Suppressor macrophage treated with lipopolysaccharide for 4 hours (primary cell): ENCODE data around the gene KAZN.

Experiments
- DNase-seq: peaks from one replicate; pipeline ENCODE4 v3.0.0-alpha.2; 2020

KAZN gene

GRCh38 chr1:14804626-14805025 lies 206.1 kb downstream of the KAZN start:
- peak; percentile 46 for DNase-seq

- no peak for DNase-seq
Observed at GRCh38 chr1:14806772-14807171, 208.3 kb downstream of the KAZN start.

GRCh38 chr1:14808768-14809167 lies 210.3 kb downstream of the KAZN start:
- no peak for DNase-seq

GRCh38 chr1:14809191-14809981 lies 210.9 kb downstream of the KAZN start:
- DNase-seq: no peak

- DNase-seq: no peak
Observed at GRCh38 chr1:14810595-14811361, 212.3 kb downstream of the KAZN start.

- no peak for DNase-seq
Observed at GRCh38 chr1:14811573-14811972, 213.1 kb downstream of the KAZN start.

GRCh38 chr1:14812189-14812588 lies 213.7 kb downstream of the KAZN start:
- no peak for DNase-seq

GRCh38 chr1:14815175-14815877 lies 216.8 kb downstream of the KAZN start:
- DNase-seq: no peak

GRCh38 chr1:14817223-14818170 lies 219.0 kb downstream of the KAZN start:
- no peak for DNase-seq

GRCh38 chr1:14820295-14821085 lies 222.0 kb downstream of the KAZN start:
- no peak for DNase-seq

GRCh38 chr1:14822493-14822892 lies 224.0 kb downstream of the KAZN start:
- no peak for DNase-seq

- DNase-seq: no peak
Observed at GRCh38 chr1:14822996-14823395, 224.5 kb downstream of the KAZN start.

- DNase-seq: no peak
Observed at GRCh38 chr1:14824314-14824915, 225.9 kb downstream of the KAZN start.

GRCh38 chr1:14825396-14825795 lies 226.9 kb downstream of the KAZN start:
- DNase-seq: no peak

GRCh38 chr1:14826172-14826636 lies 227.7 kb downstream of the KAZN start:
- DNase-seq: peak; percentile 19

- DNase-seq: no peak
Observed at GRCh38 chr1:14826731-14827326, 228.3 kb downstream of the KAZN start.

GRCh38 chr1:14827870-14828269 lies 229.4 kb downstream of the KAZN start:
- no peak for DNase-seq

GRCh38 chr1:14828665-14829064 lies 230.2 kb downstream of the KAZN start:
- DNase-seq: no peak

GRCh38 chr1:14835725-14836124 lies 237.2 kb downstream of the KAZN start:
- DNase-seq: no peak

- no peak for DNase-seq
Observed at GRCh38 chr1:14836426-14837140, 238.1 kb downstream of the KAZN start.
